Measurements from ENCODE around the gene HSF2BP.

- no peak for TF ChIP-seq SUZ12 (IDR thresholded peaks at IDR 0.05)
- TF ChIP-seq NFRKB (IDR thresholded peaks at IDR 0.05): no peak
- no peak for TF ChIP-seq SP1 (IDR thresholded peaks at IDR 0.05)
- no peak for TF ChIP-seq TARDBP (IDR thresholded peaks at IDR 0.05)
- no peak for TF ChIP-seq ELF4 (IDR thresholded peaks at IDR 0.05)
- no peak for TF ChIP-seq FOXK2 (IDR thresholded peaks at IDR 0.05)
- no peak for TF ChIP-seq FOXA1 (IDR thresholded peaks at IDR 0.05)
- TF ChIP-seq ARNT (IDR thresholded peaks at IDR 0.05): no peak
- TF ChIP-seq BHLHE40 (IDR thresholded peaks at IDR 0.05; ENCODE audit: borderline replicate concordance): no peak
- TF ChIP-seq CTBP1 (IDR thresholded peaks at IDR 0.05; ENCODE audit: borderline replicate concordance): no peak
Observed at GRCh38 chr21:43688906-43689305, 29.6 kb upstream of the HSF2BP start.

All from HEK293T (cell line).